HG03139 (cell line): ENCODE measurements around the gene NCAPD2.

ENCODE experiments used
- ATAC-seq: cut with Tn5 transposase; IDR thresholded peaks from one replicate; pipeline ENCODE4 v1.9.1; 2021; ENCODE audit not compliant: unreplicated experiment

Gene NCAPD2

GRCh38 chr12:6569786-6570185 lies 75.9 kb downstream of the NCAPD2 start:
- no peak for ATAC-seq

DNA sequence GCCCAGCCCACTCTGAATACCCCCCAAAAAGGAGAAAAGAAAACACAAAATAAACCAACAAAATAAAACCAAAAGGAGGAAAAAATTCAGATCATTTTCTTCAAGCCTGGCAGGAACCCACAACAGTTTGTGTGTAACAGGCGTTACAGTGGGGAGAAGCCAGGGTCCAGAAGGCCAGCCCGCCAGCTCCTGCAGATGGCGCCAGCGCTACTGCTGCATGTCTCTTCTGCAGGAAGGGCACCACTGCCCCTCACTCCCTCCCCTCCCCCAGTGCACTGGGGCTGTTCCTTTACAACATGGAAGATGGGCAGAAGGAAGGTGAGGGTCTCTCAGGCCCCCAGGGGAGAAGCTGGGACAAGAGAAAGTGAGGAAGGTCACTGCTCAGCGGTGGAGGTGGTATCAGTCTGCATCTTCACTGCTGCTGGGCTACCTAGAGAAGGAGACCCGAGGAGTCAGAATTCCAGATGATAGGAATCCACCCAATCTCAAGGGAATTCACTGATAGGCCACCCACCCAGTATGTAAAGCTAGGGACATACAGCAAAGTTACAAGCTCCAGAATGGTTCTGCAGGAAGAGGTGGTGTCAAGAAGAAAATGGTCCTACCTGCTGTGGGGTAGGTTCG lies 76.5 kb downstream of the NCAPD2 start:
- no peak for ATAC-seq

DNA sequence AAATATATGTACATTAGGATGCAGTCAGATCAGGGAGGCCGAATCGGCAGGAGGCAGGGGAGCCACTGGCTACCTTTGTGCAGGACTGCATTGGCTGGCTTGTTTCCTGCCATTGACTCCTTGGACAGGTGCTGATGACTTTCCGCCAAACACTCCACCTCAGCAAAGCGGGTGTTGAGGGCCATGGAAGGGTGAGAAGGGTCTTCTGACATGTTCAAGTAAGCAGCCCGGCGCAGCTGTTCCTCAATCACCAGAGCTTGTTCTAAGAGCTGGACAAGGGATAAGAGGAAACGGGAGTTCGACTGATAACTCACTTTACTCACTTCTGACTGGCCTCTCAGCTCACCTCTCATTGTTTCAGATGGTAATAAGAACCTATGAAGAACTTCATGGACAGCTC lies 79.1 kb downstream of the NCAPD2 start:
- no peak for ATAC-seq

GRCh38 chr12:6574576-6575295 lies 80.8 kb downstream of the NCAPD2 start:
- no peak for ATAC-seq

DNA sequence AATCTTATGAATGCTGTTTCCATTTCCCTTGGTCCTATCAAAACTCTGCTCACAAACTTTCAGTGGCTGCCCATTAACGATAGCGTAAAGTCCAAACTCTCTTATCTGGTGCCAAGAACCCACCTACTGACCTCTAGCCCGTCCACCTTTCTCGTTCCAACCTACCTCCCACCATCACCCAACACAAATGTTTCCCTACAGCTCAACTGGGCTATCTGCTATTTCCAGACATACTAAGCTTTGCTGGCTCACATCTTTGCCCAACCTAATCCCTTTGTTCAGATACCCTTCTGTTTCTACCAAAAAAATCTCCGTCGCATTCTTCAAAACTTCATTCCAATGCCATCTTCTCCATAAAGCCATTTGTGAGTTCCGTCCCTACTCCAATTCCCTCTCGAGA lies 81.7 kb downstream of the NCAPD2 start:
- no peak for ATAC-seq
